PC-3 (cell line): ENCODE data around the gene MTFR1L. TPM values are rescaled to one million over a fixed set of nuclear protein-coding genes. Genes with fewer than 3 reads are reported as not detected.

Experiments
- ATAC-seq: fragments of 200-7000 bp; cut with Tn5 transposase; 2 replicates; pipeline ENCODE4 v1.9.1; 2020; ENCODE audit warnings: mild to moderate bottlenecking, moderate library complexity
- BruUV-seq: library from RNA; stranded (reverse); fragments of 400-500 nt; replicated peaks from 2 replicates; lab custom pipeline; 2021; lab: Mats Ljungman, UMichigan
- CTCF ChIA-PET: fragments of 300-600 bp; sonication (Branson Sonifier 250); formaldehyde crosslinking; loops from one replicate; lab custom pipeline; 2022; ENCODE audit warnings: antibody characterized with exemption; lab: Charles Lee
- POLR2A ChIA-PET: fragments of 300-600 bp; sonication (Branson Sonifier 250); formaldehyde crosslinking; loops from one replicate; lab custom pipeline; 2022; ENCODE audit warnings: antibody characterized with exemption; ENCODE audit not compliant: unreplicated experiment; lab: Charles Lee
- DNase-seq: peaks from one replicate; pipeline ENCODE4 v3.0.0-alpha.2; 2015
- H2AFZ ChIP-seq: fragments of 300-600 bp; sonication (generic); 2 replicates; pipeline ENCODE4 v1.6.0; 2016; ENCODE audit warnings: antibody characterized with exemption, low read length
- H3F3A ChIP-seq: fragments of 300-600 bp; sonication (generic); one replicate; pipeline ENCODE4 v1.6.0; 2017; ENCODE audit warnings: antibody characterized with exemption, low read length, control low read depth, mild to moderate bottlenecking; ENCODE audit not compliant: unreplicated experiment
- H3K27ac ChIP-seq: fragments of 300-600 bp; sonication (generic); 2 replicates; pipeline ENCODE4 v1.5.1; 2016; ENCODE audit warnings: mild to moderate bottlenecking, low read length
- H3K27me3 ChIP-seq: fragments of 300-600 bp; sonication (generic); 2 replicates; pipeline ENCODE4 v1.6.1; 2016; ENCODE audit warnings: low read length, mixed read lengths
- H3K36me3 ChIP-seq: fragments of 300-600 bp; sonication (generic); 2 replicates; pipeline ENCODE4 v1.6.1; 2016; ENCODE audit warnings: low read depth, mixed run types, low read length, mixed read lengths
- H3K4me1 ChIP-seq: fragments of 300-600 bp; sonication (generic); 2 replicates; pipeline ENCODE4 v1.5.1; 2016; ENCODE audit warnings: low read length; ENCODE audit not compliant: insufficient read depth
- H3K4me2 ChIP-seq: fragments of 300-600 bp; sonication (generic); 2 replicates; pipeline ENCODE4 v1.6.0; 2016; ENCODE audit warnings: low read length
- H3K4me3 ChIP-seq: fragments of 300-600 bp; sonication (generic); 2 replicates; pipeline ENCODE4 v1.5.1; 2016; ENCODE audit warnings: mild to moderate bottlenecking, low read length, mixed read lengths
- H3K79me2 ChIP-seq: fragments of 300-600 bp; sonication (generic); 2 replicates; pipeline ENCODE4 v1.6.1; 2017; ENCODE audit warnings: low read length, mixed read lengths
- H3K9ac ChIP-seq: fragments of 300-600 bp; sonication (generic); 2 replicates; pipeline ENCODE4 v1.6.0; 2016; ENCODE audit warnings: mild to moderate bottlenecking, low read length
- H3K9me2 ChIP-seq: fragments of 300-600 bp; sonication (generic); replicated peaks from 2 replicates; pipeline ENCODE4 v1.6.1; 2016; ENCODE audit warnings: mixed run types, low read length, mixed read lengths
- H3K9me3 ChIP-seq: fragments of 300-600 bp; sonication (generic); 2 replicates; pipeline ENCODE4 v1.6.1; 2016; ENCODE audit warnings: low read length, mixed read lengths
- H4K20me1 ChIP-seq: fragments of 300-600 bp; sonication (generic); 2 replicates; pipeline ENCODE4 v1.6.1; 2016; ENCODE audit warnings: low read length, mixed read lengths
- EZH2 ChIP-seq: fragments of 300-600 bp; sonication (generic); IDR thresholded peaks from one replicate; pipeline ENCODE4 v1.6.1; 2017; ENCODE audit warnings: antibody characterized with exemption, mild to moderate bottlenecking, low read length; ENCODE audit not compliant: unreplicated experiment
- EZH2phosphoT487 ChIP-seq: fragments of 300-600 bp; sonication (generic); IDR thresholded peaks from 2 replicates; pipeline ENCODE4 v1.6.1; 2018; ENCODE audit warnings: mild to moderate bottlenecking, antibody characterized with exemption, low read length, borderline replicate concordance
- intact Hi-C: fragments of 100-400 bp; cut with micrococcal nuclease; formaldehyde crosslinking; loops from 2 replicates; pipeline ENCODE4 v1.9.0; 2023
- total RNA-seq: library from RNA; depleted of rRNA; stranded (reverse); fragments of >200 nt; gene quantifications from 2 replicates; pipeline ENCODE4 v1.2.3, GENCODE V29; 2014
- TF ChIP-seq, protein P1 (sequence below): fragments of 300-600 bp; sonication (generic); conservative IDR thresholded peaks from 2 replicates; pipeline ENCODE4 v1.5.1; 2017; ENCODE audit warnings: antibody characterized with exemption, low read depth, mild to moderate bottlenecking, low read length

Gene MTFR1L
- total RNA-seq, 1 experiment from 2014 or later, result 35.6 TPM

- H3K79me2 ChIP-seq, result peaks cover 51% of the 10 kb centered on the region
These were observed 12.7 kb downstream of the MTFR1L start for GRCh38 chr1:25832336-25833037.

GRCh38 chr1:25833158-25833557 lies 13.4 kb downstream of the MTFR1L start:
- CTCF ChIA-PET, result no interaction called here

More at GRCh38 chr1:25832336-25833037, 12.7 kb downstream of the MTFR1L start:
- intact Hi-C loops, result no loop called here
- no peak for TF ChIP-seq EZH2phosphoT487
- peak; percentile 57 for ATAC-seq
- CTCF ChIA-PET, result no interaction called here
- H3K4me1 ChIP-seq, result no peaks in the 10 kb centered on the region
- H3K4me2 ChIP-seq, result no peak overlapping the region
- H3F3A ChIP-seq, result peaks cover 6% of the 10 kb centered on the region
- H3K36me3 ChIP-seq, result peaks cover 79% of the 10 kb centered on the region
- no peaks in the 10 kb centered on the region for H3K9me2 ChIP-seq
- peak; percentile 50 for DNase-seq
- H3K9ac ChIP-seq, result no peak overlapping the region
- H3K9me3 ChIP-seq, result no peaks in the 10 kb centered on the region
- no peaks in the 10 kb centered on the region for H3K27me3 ChIP-seq
- TSS peak; percentile 41 for BruUV-seq
- H4K20me1 ChIP-seq, result peaks cover 4% of the 10 kb centered on the region; the same call in 1 of the 2 replicates
- H3K4me3 ChIP-seq, result no peak overlapping the region
- POLR2A ChIA-PET, result no interaction called here
- no peak overlapping the region for H2AFZ ChIP-seq
- H3K27ac ChIP-seq, result no peak overlapping the region

GRCh38 chr1:25834894-25835293 lies 15.1 kb downstream of the MTFR1L start:
- Histone ChIP-seq H3K9ac (no peak overlapping the region), H3K4me3 (no peak overlapping the region), H2AFZ (no peak overlapping the region), H3K4me1 (no peaks in the 10 kb centered on the region), H3K9me2 (no peaks in the 10 kb centered on the region), H3K4me2 (no peak overlapping the region), H4K20me1 (peaks cover 4% of the 10 kb centered on the region; the same call in 1 of the 2 replicates), H3K79me2 (peaks cover 65% of the 10 kb centered on the region), H3K27ac (no peak overlapping the region), H3K36me3 (peaks cover 68% of the 10 kb centered on the region), H3F3A (peaks cover 8% of the 10 kb centered on the region), H3K27me3 (no peaks in the 10 kb centered on the region), H3K9me3 (no peaks in the 10 kb centered on the region)
- TF ChIP-seq EZH2 (no peak), EZH2phosphoT487 (no peak)
- TF ChIP-seq, protein P1, sequence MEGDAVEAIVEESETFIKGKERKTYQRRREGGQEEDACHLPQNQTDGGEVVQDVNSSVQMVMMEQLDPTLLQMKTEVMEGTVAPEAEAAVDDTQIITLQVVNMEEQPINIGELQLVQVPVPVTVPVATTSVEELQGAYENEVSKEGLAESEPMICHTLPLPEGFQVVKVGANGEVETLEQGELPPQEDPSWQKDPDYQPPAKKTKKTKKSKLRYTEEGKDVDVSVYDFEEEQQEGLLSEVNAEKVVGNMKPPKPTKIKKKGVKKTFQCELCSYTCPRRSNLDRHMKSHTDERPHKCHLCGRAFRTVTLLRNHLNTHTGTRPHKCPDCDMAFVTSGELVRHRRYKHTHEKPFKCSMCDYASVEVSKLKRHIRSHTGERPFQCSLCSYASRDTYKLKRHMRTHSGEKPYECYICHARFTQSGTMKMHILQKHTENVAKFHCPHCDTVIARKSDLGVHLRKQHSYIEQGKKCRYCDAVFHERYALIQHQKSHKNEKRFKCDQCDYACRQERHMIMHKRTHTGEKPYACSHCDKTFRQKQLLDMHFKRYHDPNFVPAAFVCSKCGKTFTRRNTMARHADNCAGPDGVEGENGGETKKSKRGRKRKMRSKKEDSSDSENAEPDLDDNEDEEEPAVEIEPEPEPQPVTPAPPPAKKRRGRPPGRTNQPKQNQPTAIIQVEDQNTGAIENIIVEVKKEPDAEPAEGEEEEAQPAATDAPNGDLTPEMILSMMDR, result no peak
- DNase-seq, result no peak
- ATAC-seq, result no peak
- POLR2A ChIA-PET, result no interaction called here
- BruUV-seq, result no TSS peak
- intact Hi-C loops, result no loop called here
- CTCF ChIA-PET, result interaction anchor here (0.5 kb wide), 1 partner anchor 163 kb away, joined by 5 read pairs; the partner anchor contains the start of gene PAFAH2

More at GRCh38 chr1:25833158-25833557, 13.4 kb downstream of the MTFR1L start:
- H2AFZ ChIP-seq, result no peak overlapping the region
- DNase-seq (no peak), ATAC-seq (no peak)
- H3K4me1 ChIP-seq, result no peaks in the 10 kb centered on the region
- no peak overlapping the region for H3K4me3 ChIP-seq
- H4K20me1 ChIP-seq, result peaks cover 4% of the 10 kb centered on the region; the same call in 1 of the 2 replicates
- no peak overlapping the region for H3K27ac ChIP-seq
- BruUV-seq, result no TSS peak
- H3K27me3 ChIP-seq, result no peaks in the 10 kb centered on the region
- no peak overlapping the region for H3K9ac ChIP-seq
- peaks cover 81% of the 10 kb centered on the region for H3K36me3 ChIP-seq
- H3K79me2 ChIP-seq, result peaks cover 51% of the 10 kb centered on the region
- intact Hi-C loops, result no loop called here
- TF ChIP-seq, protein P1, result no peak
- no peak for TF ChIP-seq EZH2phosphoT487
- no peak for TF ChIP-seq EZH2
- peaks cover 8% of the 10 kb centered on the region for H3F3A ChIP-seq
- POLR2A ChIA-PET, result no interaction called here
- no peaks in the 10 kb centered on the region for H3K9me3 ChIP-seq
- no peaks in the 10 kb centered on the region for H3K9me2 ChIP-seq
- no peak overlapping the region for H3K4me2 ChIP-seq
